ENCODE data around the gene MAF.

- TF ChIP-seq CTCF (IDR thresholded peaks at IDR 0.05): no peak
- no peak for TF ChIP-seq POLR2A (IDR thresholded peaks at IDR 0.05)
These were observed 36.6 kb downstream of the MAF start for GRCh38 chr16:79563921-79564320.

All from body of pancreas (tissue), 4 donors.